GM18499 (cell line): ENCODE results near the gene SPATA33.
"Not testable (repeated sequence)": the region's sequence is repeated elsewhere in the genome, so short reads cannot be mapped to it uniquely, and the experiment has no call there.

ENCODE experiments used
- ATAC-seq: cut with Tn5 transposase; IDR thresholded peaks from one replicate; pipeline ENCODE4 v1.9.1; 2021; ENCODE audit warnings: moderate number of reproducible peaks; ENCODE audit not compliant: insufficient read depth, unreplicated experiment

SPATA33 gene

DNA sequence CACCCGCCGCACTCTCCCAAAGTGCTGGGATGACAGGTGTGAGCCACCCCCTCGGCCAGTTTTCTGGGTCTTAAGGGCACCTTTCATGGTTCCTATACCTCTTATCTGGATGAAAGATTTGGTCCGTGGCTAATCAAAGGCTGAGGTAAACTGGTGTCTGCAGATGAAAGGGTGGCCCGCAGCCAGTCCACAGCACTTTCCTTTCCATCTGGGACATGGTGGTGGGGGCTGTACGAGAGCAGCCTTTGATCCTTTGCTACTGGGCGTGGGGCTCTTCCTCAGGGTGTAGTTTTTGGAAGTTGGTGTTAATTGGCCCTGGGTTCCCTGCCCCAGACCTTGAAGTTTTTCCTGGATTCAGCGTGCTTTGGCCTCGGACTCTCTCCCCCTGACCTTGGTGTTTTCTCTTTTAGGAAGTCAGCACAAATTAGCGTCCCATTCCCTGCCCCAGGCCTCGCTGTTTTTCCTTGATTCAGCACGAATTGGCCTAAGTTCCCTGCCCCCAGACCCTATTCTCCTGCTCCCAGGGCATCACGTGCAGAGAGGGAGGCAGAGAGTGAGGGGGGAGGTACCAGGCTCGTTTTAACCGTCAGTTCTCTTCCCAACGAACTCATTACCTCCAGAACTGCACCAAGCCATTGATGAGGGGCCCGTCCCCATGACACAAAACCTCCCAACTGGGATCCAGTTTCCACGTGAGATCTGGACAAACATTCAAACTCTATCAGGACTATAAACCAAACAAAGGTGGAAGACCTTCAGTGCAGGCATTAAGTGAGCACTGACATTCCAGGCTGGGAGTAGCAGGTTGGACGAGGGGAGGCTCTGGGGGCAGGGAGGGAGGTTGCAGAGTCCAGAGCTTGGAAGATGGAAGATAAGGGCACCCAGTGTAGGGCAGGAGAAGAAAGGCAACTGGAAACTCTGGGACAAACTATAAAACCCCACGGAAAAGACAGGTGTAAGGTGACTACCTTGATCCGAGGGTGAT, 32.6 kb upstream of the SPATA33 start:
- no peak for ATAC-seq

DNA sequence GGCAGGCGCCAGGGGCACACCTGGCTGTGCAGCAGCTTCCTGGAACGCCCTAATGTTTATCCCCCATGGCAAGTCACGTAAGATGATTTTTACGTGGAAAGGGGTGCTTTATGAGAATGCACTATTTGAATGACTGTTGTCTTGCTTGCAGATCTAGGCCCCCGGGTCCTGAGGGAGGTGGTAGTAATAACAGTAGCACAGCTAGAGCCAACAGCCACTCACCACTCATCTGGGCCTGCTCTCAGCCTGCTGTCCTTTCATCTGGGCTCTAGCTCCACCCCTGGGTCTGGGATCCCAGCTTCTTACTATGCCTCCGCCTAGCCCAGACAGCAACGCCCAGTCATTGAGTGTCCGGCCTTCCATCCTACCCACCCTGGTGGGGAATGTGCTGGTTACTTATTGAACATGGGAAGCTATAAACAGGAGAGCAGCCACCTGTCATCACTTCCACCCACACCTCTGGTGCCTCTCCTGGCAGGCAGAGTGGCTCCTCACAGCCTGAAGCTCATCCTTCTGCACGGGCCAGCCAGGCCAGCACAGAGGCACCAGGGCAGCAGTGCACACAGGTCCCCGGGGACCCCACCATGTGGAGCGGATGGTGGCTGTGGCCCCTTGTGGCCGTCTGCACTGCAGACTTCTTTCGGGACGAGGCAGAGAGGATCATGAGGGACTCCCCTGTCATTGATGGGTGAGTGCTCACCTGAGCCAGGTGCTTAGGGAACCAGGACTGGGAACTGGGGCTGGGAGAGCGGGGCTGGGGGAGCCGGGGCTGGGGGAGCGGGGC, 27.6 kb upstream of the SPATA33 start:
- ATAC-seq = no peak

- ATAC-seq = no peak
These were observed 24.5 kb upstream of the SPATA33 start for GRCh38 chr16:89633064-89633631.

DNA sequence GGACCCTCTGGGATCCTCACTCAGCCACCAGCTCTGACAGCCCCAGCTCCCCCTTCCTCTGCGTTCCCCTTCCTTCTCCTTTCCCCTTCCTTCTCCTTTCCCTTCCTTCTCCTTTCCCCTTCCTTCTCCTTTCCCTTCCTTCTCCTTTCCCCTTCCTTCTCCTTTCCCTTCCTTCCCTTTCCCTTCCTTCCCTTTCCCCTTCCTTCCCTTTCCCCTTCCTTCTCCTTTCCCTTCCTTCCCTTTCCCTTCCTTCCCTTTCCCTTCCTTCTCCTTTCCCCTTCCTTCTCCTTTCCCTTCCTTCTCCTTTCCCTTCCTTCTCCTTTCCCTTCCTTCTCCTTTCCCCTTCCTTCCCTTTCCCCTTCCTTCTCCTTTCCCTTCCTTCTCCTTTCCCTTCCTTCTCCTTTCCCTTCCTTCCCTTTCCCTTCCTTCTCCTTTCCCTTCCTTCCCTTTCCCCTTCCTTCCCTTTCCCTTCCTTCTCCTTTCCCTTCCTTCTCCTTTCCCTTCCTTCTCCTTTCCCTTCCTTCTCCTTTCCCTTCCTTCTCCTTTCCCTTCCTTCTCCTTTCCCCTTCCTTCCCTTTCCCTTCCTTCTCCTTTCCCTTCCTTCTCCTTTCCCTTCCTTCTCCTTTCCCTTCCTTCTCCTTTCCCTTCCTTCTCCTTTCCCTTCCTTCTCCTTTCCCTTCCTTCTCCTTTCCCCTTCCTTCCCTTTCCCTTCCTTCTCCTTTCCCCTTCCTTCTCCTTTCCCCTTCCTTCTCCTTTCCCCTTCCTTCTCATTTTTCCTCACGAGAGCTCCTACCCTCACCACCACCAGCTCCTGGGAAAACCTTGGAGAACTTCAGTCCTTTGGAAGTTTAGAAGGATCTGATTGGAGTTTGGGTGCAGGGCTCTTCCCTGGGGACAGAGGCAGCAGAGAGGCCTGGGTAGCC, 22.9 kb upstream of the SPATA33 start:
- ATAC-seq = not testable (repeated sequence)

- ATAC-seq = no peak
These were observed 21.0 kb upstream of the SPATA33 start for GRCh38 chr16:89636663-89637062.

- no peak for ATAC-seq
These were observed 20.3 kb upstream of the SPATA33 start for GRCh38 chr16:89637379-89637778.

DNA sequence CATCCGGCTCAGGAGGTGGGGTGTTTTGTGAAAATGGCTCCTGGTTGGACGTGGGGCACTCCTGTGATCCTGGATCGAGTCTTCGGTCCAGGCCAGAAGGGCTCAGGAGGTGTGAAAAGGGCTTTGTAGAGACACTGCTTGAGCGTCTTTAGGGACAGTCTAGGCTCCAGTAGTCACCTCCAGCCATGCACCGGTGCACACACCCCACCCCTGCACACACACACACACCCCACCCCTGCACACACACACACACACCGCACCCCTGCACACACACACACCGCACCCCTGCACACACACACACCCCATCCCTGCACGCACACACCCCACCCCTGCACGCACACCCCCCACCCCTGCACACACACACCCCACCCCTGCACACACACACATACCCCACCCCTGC, 19.2 kb upstream of the SPATA33 start:
- ATAC-seq = no peak

- ATAC-seq = no peak
These were observed 18.3 kb upstream of the SPATA33 start for GRCh38 chr16:89639385-89639784.

DNA sequence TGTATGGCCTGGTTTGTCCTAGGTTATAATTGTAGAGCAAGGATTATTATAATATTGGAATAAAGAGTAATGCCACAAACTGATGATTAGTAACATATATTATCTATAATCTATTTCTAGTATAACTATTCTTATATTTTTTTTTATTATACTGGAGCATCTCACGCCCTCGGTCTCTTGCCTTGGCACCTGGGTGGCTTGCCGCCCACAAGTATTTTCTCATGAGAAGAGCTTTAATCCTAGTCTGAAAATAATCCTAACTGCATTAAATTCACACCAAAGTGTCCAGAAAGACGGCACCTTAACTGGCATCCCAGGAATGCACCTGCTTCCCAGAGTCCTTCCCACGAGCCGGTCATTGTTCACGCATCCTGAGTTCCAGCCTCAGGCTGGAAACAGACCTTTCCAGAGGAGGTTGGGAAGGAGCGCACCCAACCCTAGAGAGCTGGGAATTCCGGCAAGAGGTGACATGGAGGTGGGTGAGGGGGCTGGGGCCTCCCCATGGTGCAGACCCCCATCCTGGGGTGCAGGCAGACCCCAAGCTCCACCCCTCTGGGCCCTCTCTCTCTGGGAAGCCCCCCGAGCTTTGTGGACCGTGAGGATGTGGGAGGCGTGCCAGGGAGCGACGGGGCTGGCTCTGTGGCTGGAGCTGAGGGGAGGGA, 16.0 kb upstream of the SPATA33 start:
- ATAC-seq = no peak

GRCh38 chr16:89642574-89642973, 15.1 kb upstream of the SPATA33 start:
- ATAC-seq = no peak

- ATAC-seq = no peak
These were observed 13.8 kb upstream of the SPATA33 start for GRCh38 chr16:89643769-89644300.

GRCh38 chr16:89645122-89645521, 12.5 kb upstream of the SPATA33 start:
- no peak for ATAC-seq

DNA sequence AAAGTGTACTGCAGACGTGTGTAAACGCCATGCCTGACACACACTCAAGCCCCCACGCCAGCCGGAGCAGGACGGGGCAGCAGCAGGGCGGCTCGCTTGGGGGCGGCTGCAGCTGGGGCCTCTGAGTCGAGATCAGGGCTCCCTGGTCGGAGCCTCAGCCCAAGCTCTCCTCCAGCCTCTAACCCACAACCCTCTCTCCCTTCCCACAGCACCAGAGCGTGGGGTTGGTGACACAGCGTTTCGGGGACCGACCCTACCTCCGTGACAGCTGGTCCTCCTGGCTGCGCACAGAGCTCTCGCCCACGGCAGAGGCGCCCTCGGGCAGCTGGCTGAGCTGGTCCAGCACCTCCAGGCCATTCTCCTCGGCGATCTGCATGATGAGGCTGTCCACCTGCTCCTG, 11.4 kb upstream of the SPATA33 start:
- ATAC-seq = no peak

DNA sequence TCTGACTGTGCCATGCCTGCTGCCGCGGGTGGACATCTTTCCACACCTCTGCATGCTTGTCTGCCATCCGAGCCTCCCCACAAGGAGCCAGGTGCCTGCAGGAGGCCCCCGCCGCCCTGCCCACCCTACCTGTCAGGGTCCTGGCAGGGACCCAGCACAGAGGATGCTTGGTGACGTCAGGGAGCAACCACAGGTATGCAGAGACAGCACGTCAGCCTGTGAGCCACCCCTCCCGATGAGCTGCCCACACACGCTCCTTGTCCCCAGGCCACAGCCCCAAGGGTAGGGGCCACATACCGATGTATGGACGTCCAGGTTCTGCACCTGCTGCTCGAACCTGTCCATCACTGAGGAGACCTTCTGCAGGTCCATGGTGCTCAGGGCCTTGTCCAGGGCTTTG, 10.7 kb upstream of the SPATA33 start:
- ATAC-seq = no peak

- no peak for ATAC-seq
These were observed 6.1 kb upstream of the SPATA33 start for GRCh38 chr16:89651584-89651983.

GRCh38 chr16:89653656-89654295, 3.9 kb upstream of the SPATA33 start:
- no peak for ATAC-seq

DNA sequence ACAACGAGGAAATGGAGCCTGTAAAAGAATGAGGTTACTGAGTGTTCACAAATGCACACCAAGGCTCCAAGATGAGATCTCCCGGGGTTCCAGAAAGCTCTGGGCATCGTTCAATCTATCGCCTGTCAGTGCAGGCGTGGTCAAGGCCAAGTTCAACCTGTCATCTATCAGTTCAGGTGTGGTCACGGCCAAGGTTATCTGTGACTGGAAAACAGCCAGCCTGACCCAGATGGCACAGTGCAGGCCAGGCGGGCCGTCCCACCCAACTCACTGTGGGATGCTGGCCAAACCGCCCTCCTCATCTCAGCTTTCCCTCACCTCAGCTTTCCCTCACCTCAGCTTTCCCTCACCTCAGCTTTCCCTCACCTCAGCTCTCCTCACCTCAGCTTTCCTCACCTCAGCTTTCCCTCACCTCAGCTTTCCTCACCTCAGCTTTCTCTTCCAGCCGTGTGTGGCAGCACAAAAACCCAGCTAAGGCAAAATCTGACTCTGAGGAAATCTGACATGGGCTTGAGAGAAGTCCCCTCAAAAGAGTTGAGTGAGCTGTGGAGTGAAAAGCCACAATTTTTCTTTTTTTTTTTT, 2.5 kb upstream of the SPATA33 start:
- no peak for ATAC-seq

- ATAC-seq = no peak
These were observed 1.1 kb upstream of the SPATA33 start for GRCh38 chr16:89656435-89657121.
